ENCODE measurements around the gene VWA5A. TPM values are rescaled to one million over a fixed set of nuclear protein-coding genes. Genes with fewer than 3 reads are reported as not detected.

The VWA5A gene
- total RNA-seq, 4 donors from 2014 or later = 1.6 to 2.5 (median 2.1) TPM

DNA sequence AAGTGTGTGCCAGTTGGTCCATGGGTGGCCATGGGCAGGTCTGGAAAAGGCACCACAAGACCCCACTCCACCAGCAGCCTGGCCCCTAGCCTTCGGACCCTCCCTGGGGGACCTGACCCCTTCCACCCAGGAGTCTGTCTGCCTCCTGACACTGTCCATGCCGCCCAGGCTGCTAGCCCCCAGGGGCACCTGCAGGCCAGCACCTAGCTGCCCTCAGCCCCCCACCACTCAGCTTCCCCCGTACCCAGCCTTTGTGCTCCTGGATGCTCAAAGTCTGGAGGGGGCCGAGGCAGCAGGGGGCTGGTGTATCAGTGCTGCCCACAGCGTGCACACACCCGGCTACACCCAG, 39.8 kb upstream of the VWA5A start:
- ATAC-seq (no peak), DNase-seq (no peak)
- in situ Hi-C loops (cut with MboI; ENCODE audit: low sequenced_read_pairs in 4 of 4) (no loop called here), intact Hi-C loops (cut with DNase I; ENCODE audit: low total_unique reads) (no loop called here)
- peaks cover 8 to 17% (median 8%) of the 10 kb centered on the region in 3 donors for H3K27me3 ChIP-seq
- H3K4me1 ChIP-seq = no peaks in the 10 kb centered on the region
- H3K9me3 ChIP-seq = no peaks in the 10 kb centered on the region
- TF ChIP-seq, protein P1, sequence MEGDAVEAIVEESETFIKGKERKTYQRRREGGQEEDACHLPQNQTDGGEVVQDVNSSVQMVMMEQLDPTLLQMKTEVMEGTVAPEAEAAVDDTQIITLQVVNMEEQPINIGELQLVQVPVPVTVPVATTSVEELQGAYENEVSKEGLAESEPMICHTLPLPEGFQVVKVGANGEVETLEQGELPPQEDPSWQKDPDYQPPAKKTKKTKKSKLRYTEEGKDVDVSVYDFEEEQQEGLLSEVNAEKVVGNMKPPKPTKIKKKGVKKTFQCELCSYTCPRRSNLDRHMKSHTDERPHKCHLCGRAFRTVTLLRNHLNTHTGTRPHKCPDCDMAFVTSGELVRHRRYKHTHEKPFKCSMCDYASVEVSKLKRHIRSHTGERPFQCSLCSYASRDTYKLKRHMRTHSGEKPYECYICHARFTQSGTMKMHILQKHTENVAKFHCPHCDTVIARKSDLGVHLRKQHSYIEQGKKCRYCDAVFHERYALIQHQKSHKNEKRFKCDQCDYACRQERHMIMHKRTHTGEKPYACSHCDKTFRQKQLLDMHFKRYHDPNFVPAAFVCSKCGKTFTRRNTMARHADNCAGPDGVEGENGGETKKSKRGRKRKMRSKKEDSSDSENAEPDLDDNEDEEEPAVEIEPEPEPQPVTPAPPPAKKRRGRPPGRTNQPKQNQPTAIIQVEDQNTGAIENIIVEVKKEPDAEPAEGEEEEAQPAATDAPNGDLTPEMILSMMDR (IDR thresholded peaks at IDR 0.05 in 4 of 5, conservative IDR thresholded peaks at IDR 0.05 in 1 of 5) = no peak
- H3K27ac ChIP-seq = no peak overlapping the region
- peak overlapping the region in 1 of 4 donors; percentile 41 for H3K4me3 ChIP-seq
- no peaks in the 10 kb centered on the region for H3K36me3 ChIP-seq

DNA sequence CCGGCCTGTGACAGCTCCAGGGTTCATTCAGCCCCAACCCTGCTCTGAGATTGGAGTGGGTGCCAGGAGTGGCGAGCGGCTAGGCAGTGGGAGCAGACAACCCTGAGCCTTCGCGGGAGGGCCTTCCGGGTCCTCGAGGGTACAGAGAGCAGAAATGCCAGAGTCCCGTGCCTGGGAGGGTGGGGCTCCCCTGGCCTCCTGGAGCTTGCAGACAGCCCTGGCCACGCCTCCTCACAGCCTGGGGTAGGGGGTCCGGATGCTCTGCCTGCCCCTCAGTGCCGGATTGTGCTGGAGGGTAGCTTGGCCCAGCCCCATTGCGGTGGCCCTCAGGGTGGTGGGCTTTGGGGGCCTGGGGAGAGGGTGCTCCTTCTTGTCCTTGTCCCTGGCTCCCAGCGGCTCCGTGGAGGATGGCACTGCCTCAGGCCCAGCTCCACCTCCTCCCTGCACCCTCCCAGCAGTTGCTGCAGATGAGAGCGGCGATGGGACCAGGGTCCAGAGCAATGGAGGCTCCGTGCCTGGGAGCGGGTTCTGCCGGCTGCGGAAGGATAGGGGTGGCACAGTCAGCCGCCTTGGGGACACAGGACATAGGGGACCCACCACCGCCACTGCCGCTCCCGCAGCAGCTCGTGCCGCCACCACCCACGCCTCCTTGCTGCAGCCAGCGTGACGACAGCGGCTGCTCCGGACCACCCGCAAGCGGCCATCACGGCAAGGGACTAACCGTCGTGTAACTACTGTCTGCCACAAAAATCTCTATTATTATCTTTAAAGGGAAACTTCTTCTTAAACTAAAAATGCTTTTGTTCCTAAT, 39.2 kb upstream of the VWA5A start:
- Histone ChIP-seq H3K9me3 (no peaks in the 10 kb centered on the region), H3K36me3 (no peaks in the 10 kb centered on the region), H3K4me3 (peak overlapping the region in 3 of 4 donors; percentile 35 to 44 (median 41)), H3K27me3 (peaks cover 8 to 17% (median 8%) of the 10 kb centered on the region in 3 donors), H3K4me1 (no peaks in the 10 kb centered on the region), H3K27ac (no peak overlapping the region)
- intact Hi-C loops (cut with DNase I; ENCODE audit: low total_unique reads) = no loop called here
- ATAC-seq (no peak), DNase-seq (no peak)
- in situ Hi-C loops (cut with MboI; ENCODE audit: low sequenced_read_pairs in 4 of 4) = no loop called here
- no peak for TF ChIP-seq POLR2A (IDR thresholded peaks at IDR 0.05)
- TF ChIP-seq, protein P1 (IDR thresholded peaks at IDR 0.05 in 4 of 5, conservative IDR thresholded peaks at IDR 0.05 in 1 of 5) = no peak

DNA sequence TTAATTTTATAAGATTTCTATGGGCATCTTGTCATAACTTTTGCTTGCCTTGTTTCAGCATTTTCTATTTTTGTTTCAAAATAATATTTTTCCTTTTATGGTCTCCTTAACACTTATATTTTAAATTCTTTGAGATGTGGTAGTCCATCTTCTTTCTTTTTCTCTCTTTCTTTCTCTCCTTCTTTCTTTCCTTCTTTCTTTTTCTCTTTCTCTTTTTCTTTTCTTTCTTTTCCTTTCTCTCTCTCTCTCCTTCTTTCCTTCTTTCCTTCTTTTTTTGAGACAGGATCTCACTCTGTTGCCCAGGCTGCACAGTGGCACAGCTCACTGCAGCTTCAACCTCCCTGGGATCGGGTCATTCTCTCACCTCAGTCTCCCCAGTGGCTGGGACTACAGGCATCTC, 38.0 kb upstream of the VWA5A start:
- intact Hi-C loops (cut with DNase I; ENCODE audit: low total_unique reads) = no loop called here

DNA sequence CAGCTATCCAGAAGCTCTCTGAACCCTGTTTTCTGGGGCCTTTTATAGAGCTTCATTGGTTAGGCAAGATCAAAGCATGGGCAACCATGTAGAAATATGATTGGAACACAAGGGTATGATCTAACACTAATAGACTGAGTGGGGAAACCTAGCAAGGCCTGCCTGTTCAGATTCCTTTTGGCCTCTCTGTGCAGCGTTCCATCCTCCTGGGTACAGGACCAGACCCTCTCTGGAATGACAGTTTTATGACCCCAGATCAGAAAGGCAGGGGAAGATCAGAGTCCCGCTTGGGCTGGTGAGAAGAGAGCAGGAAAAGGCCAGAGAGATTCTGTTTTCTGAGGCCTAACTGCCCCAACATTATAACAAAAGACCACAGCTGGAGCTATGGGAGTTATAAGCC, 36.7 kb upstream of the VWA5A start:
- no peak overlapping the region for H3K27ac ChIP-seq
- no peak for ATAC-seq
- no peaks in the 10 kb centered on the region for H3K4me1 ChIP-seq
- H3K36me3 ChIP-seq = no peaks in the 10 kb centered on the region
- no peak for TF ChIP-seq POLR2A (IDR thresholded peaks at IDR 0.05)
- TF ChIP-seq, protein P1 (IDR thresholded peaks at IDR 0.05 in 4 of 5, conservative IDR thresholded peaks at IDR 0.05 in 1 of 5) = no peak
- no peak for DNase-seq
- no peaks in the 10 kb centered on the region for H3K9me3 ChIP-seq
- in situ Hi-C loops (cut with MboI; ENCODE audit: low sequenced_read_pairs in 4 of 4) = no loop called here
- no peak overlapping the region for H3K4me3 ChIP-seq
- intact Hi-C loops (cut with DNase I; ENCODE audit: low total_unique reads) = no loop called here
- H3K27me3 ChIP-seq = peaks cover 8 to 17% (median 8%) of the 10 kb centered on the region in 3 donors

More for the DNA sequence above, 38.0 kb upstream of the VWA5A start:
- Histone ChIP-seq H3K27ac (no peak overlapping the region), H3K9me3 (no peaks in the 10 kb centered on the region), H3K36me3 (no peaks in the 10 kb centered on the region), H3K4me3 (no peak overlapping the region), H3K27me3 (peaks cover 8 to 17% (median 8%) of the 10 kb centered on the region in 3 donors), H3K4me1 (no peaks in the 10 kb centered on the region)
- TF ChIP-seq, protein P1 (IDR thresholded peaks at IDR 0.05 in 4 of 5, conservative IDR thresholded peaks at IDR 0.05 in 1 of 5) = no peak
- TF ChIP-seq POLR2A (IDR thresholded peaks at IDR 0.05) = no peak
- no peak for ATAC-seq
- in situ Hi-C loops (cut with MboI; ENCODE audit: low sequenced_read_pairs in 4 of 4) = no loop called here
- DNase-seq = no peak
